ENCODE data around the gene KRTAP9-7. TPM values are rescaled to one million over a fixed set of nuclear protein-coding genes. Genes with fewer than 3 reads are reported as not detected.

KRTAP9-7 gene
- total and polyA plus RNA-seq, 2 donors (not counting 1 experiment from before 2014, with no cell fraction given): not detected

- Mint-ChIP-seq H3K4me1 (peaks cover 11% of the 10 kb centered on the region), H3K4me3 (no peak overlapping the region), H3K9me3 (ENCODE audit: insufficient read depth) (peaks cover 2% of the 10 kb centered on the region), H3K27ac (no peak overlapping the region), H3K27me3 (peaks cover 10% of the 10 kb centered on the region)
- H3K27me3 ChIP-seq (replicated peaks in 1 of 4; ENCODE audit: control extremely low read depth in 1 of 4, control insufficient read depth in 3 of 4, insufficient read depth in 4 of 4, low read length in 3 of 4): no peaks in the 10 kb centered on the region
- DNase-seq (no peak), ATAC-seq (ENCODE audit: low read depth) (no peak)
- ChIA-PET CTCF (no interaction called here), POLR2A (no interaction called here)
- no peaks in the 10 kb centered on the region for H3K79me2 ChIP-seq (ENCODE audit: control insufficient read depth, insufficient read depth, low read length)
- H3K9me3 ChIP-seq (ENCODE audit: control extremely low read depth in 1 of 3, control insufficient read depth in 2 of 3, insufficient read depth in 1 of 3, low read length in 2 of 3): no peaks in the 10 kb centered on the region
- 62% methylated on average over 4 of the region's 5 CpGs for WGBS (ENCODE audit: insufficient coverage)
- no peaks in the 10 kb centered on the region for H4K20me1 ChIP-seq (ENCODE audit: control insufficient read depth, insufficient read depth, low read length, poor library complexity, severe bottlenecking)
- H3K4me1 ChIP-seq (ENCODE audit: control insufficient read depth in 2 of 2, insufficient read depth in 2 of 2, low read length in 2 of 2): peaks cover 9 to 11% of the 10 kb centered on the region in 2 donors
- H2AFZ ChIP-seq (ENCODE audit: insufficient read depth, low read depth, low read length, poor library complexity, severe bottlenecking): no peak overlapping the region
- H3K27ac ChIP-seq (ENCODE audit: low read length in 2 of 2): no peak overlapping the region
- H3K4me3 ChIP-seq (ENCODE audit: control extremely low read depth in 1 of 5, extremely low read depth in 1 of 5, insufficient read depth in 1 of 5, low read depth in 2 of 5, low read length in 4 of 5): no peak overlapping the region
- no peak overlapping the region for H3K9ac ChIP-seq (ENCODE audit: low read length)
- intact Hi-C loops (cut with micrococcal nuclease): no loop called here
- H3K36me3 ChIP-seq (replicated peaks in 1 of 2; ENCODE audit: control extremely low read depth in 1 of 2, control insufficient read depth in 1 of 2, extremely low read depth in 1 of 2, insufficient read depth in 2 of 2, low read length in 1 of 2): no peaks in the 10 kb centered on the region
- H3K4me2 ChIP-seq (replicated peaks; ENCODE audit: low read depth, low read length, poor library complexity, severe bottlenecking): no peak overlapping the region
- TF ChIP-seq CTCF (IDR thresholded peaks at IDR 0.05) (no peak), EZH2 (IDR thresholded peaks at IDR 0.05; ENCODE audit: borderline replicate concordance, insufficient read depth, low read depth, low read length, poor library complexity, severe bottlenecking) (no peak)
These were observed 25.8 kb downstream of the KRTAP9-7 start for GRCh38 chr17:41301204-41301790.

GRCh38 chr17:41301916-41302901, 26.7 kb downstream of the KRTAP9-7 start, which contains the start of gene KRTAP29-1:
TSS of gene KRTAP29-1 (minus strand) at chr17:41302851. CDS start at chr17:41302851, 0 bp downstream.
- H4K20me1 ChIP-seq (ENCODE audit: control insufficient read depth, insufficient read depth, low read length, poor library complexity, severe bottlenecking): no peaks in the 10 kb centered on the region
- no peak within 1 kb of the TSS for H3K27ac ChIP-seq (ENCODE audit: low read length in 2 of 2)
- no peak within 1 kb of the TSS for H3K4me2 ChIP-seq (replicated peaks; ENCODE audit: low read depth, low read length, poor library complexity, severe bottlenecking)
- no peak within 1 kb of the TSS for H3K9ac ChIP-seq (ENCODE audit: low read length)
- no peak within 1 kb of the TSS for H3K4me3 ChIP-seq (ENCODE audit: control extremely low read depth in 1 of 5, extremely low read depth in 1 of 5, insufficient read depth in 1 of 5, low read depth in 2 of 5, low read length in 4 of 5)
- 83% methylated on average over 11 of the region's 11 CpGs for WGBS (ENCODE audit: insufficient coverage)
- peaks cover 11 to 12% of the 10 kb centered on the region in 2 donors for H3K4me1 ChIP-seq (ENCODE audit: control insufficient read depth in 2 of 2, insufficient read depth in 2 of 2, low read length in 2 of 2)
- ChIA-PET POLR2A (no interaction called here), CTCF (interaction anchor here (1.4 kb wide), 1 partner anchor 12 kb away, joined by 4 read pairs; no protein-coding TSS in a partner anchor)
- intact Hi-C loops (cut with micrococcal nuclease): no loop called here
- TF ChIP-seq EZH2 (IDR thresholded peaks at IDR 0.05; ENCODE audit: borderline replicate concordance, insufficient read depth, low read depth, low read length, poor library complexity, severe bottlenecking) (no peak), CTCF (IDR thresholded peaks at IDR 0.05) (no peak)
- Mint-ChIP-seq H3K27me3 (peaks cover 10% of the 10 kb centered on the region), H3K4me3 (no peak within 1 kb of the TSS), H3K9me3 (ENCODE audit: insufficient read depth) (peaks cover 2% of the 10 kb centered on the region), H3K4me1 (peaks cover 17% of the 10 kb centered on the region), H3K27ac (no peak within 1 kb of the TSS)
- no peaks in the 10 kb centered on the region for H3K79me2 ChIP-seq (ENCODE audit: control insufficient read depth, insufficient read depth, low read length)
- no peak for DNase-seq
- no peaks in the 10 kb centered on the region for H3K36me3 ChIP-seq (replicated peaks in 1 of 2; ENCODE audit: control extremely low read depth in 1 of 2, control insufficient read depth in 1 of 2, extremely low read depth in 1 of 2, insufficient read depth in 2 of 2, low read length in 1 of 2)
- H3K27me3 ChIP-seq (replicated peaks in 1 of 4; ENCODE audit: control extremely low read depth in 1 of 4, control insufficient read depth in 3 of 4, insufficient read depth in 4 of 4, low read length in 3 of 4): no peaks in the 10 kb centered on the region
- no peak within 1 kb of the TSS for H2AFZ ChIP-seq (ENCODE audit: insufficient read depth, low read depth, low read length, poor library complexity, severe bottlenecking)
- no peaks in the 10 kb centered on the region for H3K9me3 ChIP-seq (ENCODE audit: control extremely low read depth in 1 of 3, control insufficient read depth in 2 of 3, insufficient read depth in 1 of 3, low read length in 2 of 3)
- ATAC-seq (ENCODE audit: low read depth): no peak
